AG09309 (cell line): Measurements from ENCODE around the gene CCDC127.

Experiments used
- DNase-seq: peaks from one replicate; pipeline ENCODE4 v3.0.0-alpha.2; 2010; ENCODE audit warnings: low read depth
- H3K4me3 ChIP-seq: 2 replicates; pipeline ENCODE4 v1.5.1; 2011; ENCODE audit warnings: mild to moderate bottlenecking, low read depth, low read length, moderate library complexity; ENCODE audit not compliant: control insufficient read depth
- TF ChIP-seq, protein P1 (sequence below): IDR thresholded peaks from 2 replicates; pipeline ENCODE4 v1.5.1; 2011; ENCODE audit warnings: mild to moderate bottlenecking, low read depth, low read length, inconsistent platforms; ENCODE audit not compliant: insufficient read depth, control insufficient read depth; ENCODE audit errors: missing control alignments

The CCDC127 gene

DNA sequence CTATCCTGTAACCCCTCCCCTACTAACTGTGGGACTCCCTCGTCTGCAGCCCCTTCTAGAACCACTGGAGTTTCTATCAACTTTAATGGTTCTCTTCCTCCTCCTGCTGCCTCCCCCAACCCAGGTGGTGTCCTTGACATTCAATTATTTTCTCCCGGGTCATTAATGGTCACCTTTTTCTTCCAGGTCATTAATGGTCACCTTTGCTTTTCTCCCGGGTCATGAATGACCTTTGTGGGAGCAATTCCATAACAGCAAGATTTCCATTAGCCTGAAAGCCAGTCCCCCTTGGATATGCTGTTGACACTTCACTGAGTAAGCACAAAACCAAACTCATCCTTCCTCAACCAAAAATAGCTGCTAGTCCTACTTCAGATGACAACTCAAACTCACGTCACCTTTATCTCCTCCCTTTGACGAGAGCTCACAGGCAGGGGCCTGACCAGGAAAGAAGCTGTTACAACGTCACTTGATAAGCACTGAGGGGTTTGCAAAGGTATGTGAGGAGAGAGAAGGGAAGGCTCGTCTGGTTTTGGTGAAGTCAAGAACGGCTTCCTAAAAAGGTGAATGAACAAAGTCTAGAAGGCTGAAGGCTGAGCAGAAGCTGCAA is 10.9 kb downstream of the CCDC127 start:
- TF ChIP-seq, protein P1, sequence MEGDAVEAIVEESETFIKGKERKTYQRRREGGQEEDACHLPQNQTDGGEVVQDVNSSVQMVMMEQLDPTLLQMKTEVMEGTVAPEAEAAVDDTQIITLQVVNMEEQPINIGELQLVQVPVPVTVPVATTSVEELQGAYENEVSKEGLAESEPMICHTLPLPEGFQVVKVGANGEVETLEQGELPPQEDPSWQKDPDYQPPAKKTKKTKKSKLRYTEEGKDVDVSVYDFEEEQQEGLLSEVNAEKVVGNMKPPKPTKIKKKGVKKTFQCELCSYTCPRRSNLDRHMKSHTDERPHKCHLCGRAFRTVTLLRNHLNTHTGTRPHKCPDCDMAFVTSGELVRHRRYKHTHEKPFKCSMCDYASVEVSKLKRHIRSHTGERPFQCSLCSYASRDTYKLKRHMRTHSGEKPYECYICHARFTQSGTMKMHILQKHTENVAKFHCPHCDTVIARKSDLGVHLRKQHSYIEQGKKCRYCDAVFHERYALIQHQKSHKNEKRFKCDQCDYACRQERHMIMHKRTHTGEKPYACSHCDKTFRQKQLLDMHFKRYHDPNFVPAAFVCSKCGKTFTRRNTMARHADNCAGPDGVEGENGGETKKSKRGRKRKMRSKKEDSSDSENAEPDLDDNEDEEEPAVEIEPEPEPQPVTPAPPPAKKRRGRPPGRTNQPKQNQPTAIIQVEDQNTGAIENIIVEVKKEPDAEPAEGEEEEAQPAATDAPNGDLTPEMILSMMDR, result no peak
- no peak overlapping the region for H3K4me3 ChIP-seq
- DNase-seq, result no peak

DNA sequence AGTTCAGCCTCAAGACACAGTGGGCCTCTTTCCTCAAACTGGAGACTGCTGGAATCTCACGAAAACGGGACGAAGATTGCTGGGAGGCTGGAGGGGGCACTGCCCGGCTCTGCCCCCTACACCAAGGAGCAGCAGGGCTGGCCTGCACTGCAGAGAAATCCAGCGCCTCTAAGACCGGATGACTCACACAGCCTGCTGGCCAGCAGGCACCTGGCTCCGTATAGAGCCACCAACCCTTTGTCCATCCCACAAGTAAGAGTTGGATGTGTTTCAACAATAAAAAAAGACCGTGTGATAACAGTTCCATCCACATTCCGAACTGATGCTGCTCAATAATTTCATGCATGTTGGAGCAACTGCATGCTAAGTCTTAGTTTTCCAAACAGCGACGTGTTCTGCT is 11.5 kb downstream of the CCDC127 start:
- no peak overlapping the region for H3K4me3 ChIP-seq
- TF ChIP-seq, protein P1, result no peak
- no peak for DNase-seq

DNA sequence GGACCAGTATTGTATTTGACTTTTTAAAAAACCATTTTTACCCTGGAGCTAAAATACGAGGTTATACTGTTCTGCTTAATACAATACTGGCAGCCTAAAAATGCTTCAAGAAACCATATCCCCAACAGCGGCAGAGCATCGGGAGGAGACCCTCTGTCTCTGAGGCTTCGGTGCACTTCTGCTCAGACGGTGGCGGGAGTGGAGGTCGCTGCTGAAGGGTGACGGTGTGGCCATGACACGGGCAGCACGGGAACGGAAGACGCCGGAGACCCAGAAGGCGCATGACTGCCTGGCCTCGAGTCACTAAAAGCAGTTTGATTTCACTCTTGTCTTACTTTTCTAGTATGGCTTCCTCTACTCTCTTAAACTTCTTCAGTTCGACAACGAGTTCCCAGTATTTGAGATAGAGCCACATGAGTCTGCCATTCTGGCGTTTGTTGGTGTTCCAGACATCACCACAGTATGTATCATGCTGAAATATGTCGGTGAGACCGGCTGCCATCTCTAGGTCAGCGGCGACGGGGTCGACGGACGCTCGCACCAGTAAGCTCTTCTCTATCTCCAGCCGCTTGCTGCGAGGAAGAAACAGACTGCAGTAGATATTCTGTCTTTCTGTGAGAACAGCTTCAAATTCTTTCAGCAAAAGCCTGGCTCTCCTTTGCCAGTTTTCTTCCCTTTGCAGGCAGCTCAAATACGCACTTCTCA is 12.8 kb downstream of the CCDC127 start:
- DNase-seq, result no peak
- TF ChIP-seq, protein P1, result no peak
- H3K4me3 ChIP-seq, result no peak overlapping the region

DNA sequence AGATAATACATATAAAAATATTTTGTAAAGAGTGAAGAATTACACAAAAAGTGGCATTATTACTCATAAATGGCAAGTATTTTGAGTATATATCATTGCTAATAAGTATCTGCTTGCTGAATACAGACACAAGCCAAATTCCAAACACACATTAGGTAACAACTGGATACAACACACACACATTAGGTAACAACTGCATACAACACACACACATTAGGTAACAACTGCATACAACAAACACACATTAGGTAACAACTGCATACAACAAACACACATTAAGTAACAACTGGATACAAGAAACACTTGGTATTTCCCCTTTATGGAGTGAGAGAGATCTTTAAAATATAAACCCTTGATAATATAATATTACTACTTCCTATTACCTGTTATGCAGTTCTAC is 13.5 kb downstream of the CCDC127 start:
- no peak for DNase-seq
- TF ChIP-seq, protein P1, result no peak
- no peak overlapping the region for H3K4me3 ChIP-seq

DNA sequence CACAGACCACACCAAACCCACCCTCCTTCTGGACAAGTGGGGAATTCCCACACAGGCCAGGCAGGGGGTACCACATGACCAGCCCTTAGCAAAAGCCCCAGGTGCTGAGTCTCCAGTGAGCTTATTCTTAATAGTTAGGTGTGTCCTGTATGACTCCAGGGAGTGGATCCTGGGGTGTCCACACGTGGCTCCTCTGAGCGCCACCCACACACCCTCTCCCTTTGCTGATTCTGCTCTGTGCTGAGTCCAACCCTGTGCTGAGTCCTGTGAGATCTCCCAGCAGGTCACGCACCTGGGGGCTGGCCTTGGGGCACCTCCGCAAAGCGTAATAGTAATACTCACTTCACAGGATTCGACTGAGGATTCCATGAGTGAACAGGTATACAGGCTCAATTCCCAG is 14.0 kb downstream of the CCDC127 start:
- H3K4me3 ChIP-seq, result no peak overlapping the region
- no peak for DNase-seq
- TF ChIP-seq, protein P1, result no peak

DNA sequence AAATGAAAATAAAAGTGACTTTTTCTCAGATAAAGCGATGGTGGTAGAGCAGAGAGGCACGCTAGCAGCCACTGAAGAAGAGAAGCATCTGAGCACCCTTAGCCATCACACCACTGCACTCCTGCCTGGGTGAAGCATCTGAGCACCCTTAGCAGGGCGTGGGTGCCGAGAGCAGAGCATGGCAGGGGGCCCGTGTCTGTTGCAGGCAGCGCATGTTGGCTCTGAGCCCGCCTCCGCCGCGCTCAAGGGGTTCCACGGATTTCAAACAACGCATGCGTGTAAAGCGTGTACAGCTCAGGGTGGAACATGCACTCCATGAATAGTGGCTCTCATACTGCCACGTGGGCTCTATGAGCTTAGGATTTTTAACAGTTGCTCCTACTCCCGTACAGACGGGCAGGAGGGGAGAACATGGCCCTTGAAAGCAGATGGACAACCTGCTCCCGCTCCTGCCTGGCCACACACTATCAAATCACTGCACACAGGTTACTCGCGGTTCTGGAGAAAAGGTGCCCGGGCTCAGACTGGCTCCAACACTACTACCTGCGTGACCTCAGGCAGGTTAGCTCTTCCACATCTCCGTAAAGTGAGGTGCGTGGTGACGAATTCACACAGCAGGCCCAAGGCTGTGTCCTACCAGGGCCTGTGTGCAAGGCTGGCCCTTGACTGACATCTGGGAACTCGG is 14.6 kb downstream of the CCDC127 start:
- no peak for DNase-seq
- TF ChIP-seq, protein P1, result no peak
- no peak overlapping the region for H3K4me3 ChIP-seq
